ENCODE data around the gene FOXO1. TPM values are rescaled to one million over a fixed set of nuclear protein-coding genes. Genes with fewer than 3 reads are reported as not detected.

Gene FOXO1
- total and polyA plus RNA-seq, 4 experiments from 2014 or later = 35.2 to 72.3 (median 68.2) TPM

DNA sequence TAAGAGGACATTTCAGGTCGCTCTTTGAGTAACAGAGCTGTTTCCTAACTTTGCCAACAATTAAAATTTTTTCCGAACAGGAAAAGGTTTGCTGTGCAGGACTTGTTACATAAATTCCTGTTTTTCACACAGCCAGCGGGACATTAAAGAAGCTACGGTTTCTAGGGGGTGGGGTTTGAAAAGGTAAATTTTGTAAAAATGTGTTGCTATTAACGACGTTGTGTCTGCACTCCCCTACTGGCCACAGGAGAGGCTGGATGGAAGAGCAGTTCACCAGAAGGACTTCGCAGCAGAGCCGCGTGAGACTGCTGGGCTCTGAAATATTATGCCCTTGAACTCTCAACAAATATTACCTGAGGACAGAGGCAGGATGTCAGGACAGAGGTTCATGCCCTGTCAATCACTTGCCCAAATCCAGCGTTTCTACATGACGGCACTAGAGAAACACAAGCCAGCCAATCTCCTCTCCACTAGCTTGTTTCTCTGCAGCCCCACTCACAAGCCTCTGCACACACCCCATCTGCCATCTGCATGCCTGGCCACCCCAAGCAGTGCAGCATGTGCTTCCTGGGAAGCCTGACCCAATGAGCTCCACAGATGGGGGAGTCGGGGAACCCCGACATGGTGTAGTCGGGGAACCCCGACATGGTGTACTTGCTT lies 102.0 kb downstream of the FOXO1 start:
- Mint-ChIP-seq H3K4me3 (peak overlapping the region in 7 of 8 donors; percentile 14 to 77 (median 60)), H3K36me3 (peaks cover 15 to 23% of the 10 kb centered on the region in 2 donors), H3K27ac (peak overlapping the region; percentile 66 to 89 (median 80)), H3K9me3 (no peaks in the 10 kb centered on the region), H3K4me1 (peaks cover 69 to 95% (median 81%) of the 10 kb centered on the region in 4 donors), H3K27me3 (no peaks in the 10 kb centered on the region)
- peaks cover 12% of the 10 kb centered on the region for H3K36me3 ChIP-seq (ENCODE audit: insufficient read depth, low read length)
- H3K9me3 ChIP-seq (ENCODE audit: control insufficient read depth in 1 of 2, low read length in 2 of 2) = no peaks in the 10 kb centered on the region
- POLR2A ChIA-PET (ENCODE audit: partially characterized antibody) = interaction anchor here (0.9 to 3.8 kb wide), 3 partner anchors 100 to 378 kb away, joined by 3 to 15 read pairs (median 3); no protein-coding TSS in a partner anchor
- DNase-seq = peak in 1 of 5 donors; percentile 50
- intact Hi-C loops (cut with micrococcal nuclease) = no loop called here
- H3K27me3 ChIP-seq (ENCODE audit: insufficient read depth, low read length) = no peaks in the 10 kb centered on the region
- peaks cover 79% of the 10 kb centered on the region for H3K4me1 ChIP-seq (ENCODE audit: insufficient read depth, low read length)
- H3K4me3 ChIP-seq (ENCODE audit: low read length in 2 of 2) = no peak overlapping the region
- no peak overlapping the region for H3K27ac ChIP-seq (ENCODE audit: low read depth, low read length)
- CTCF ChIA-PET (ENCODE audit: partially characterized antibody) = interaction anchor here (1.3 kb wide), 1 partner anchor 103 kb away, joined by 4 read pairs; no protein-coding TSS in a partner anchor

DNA sequence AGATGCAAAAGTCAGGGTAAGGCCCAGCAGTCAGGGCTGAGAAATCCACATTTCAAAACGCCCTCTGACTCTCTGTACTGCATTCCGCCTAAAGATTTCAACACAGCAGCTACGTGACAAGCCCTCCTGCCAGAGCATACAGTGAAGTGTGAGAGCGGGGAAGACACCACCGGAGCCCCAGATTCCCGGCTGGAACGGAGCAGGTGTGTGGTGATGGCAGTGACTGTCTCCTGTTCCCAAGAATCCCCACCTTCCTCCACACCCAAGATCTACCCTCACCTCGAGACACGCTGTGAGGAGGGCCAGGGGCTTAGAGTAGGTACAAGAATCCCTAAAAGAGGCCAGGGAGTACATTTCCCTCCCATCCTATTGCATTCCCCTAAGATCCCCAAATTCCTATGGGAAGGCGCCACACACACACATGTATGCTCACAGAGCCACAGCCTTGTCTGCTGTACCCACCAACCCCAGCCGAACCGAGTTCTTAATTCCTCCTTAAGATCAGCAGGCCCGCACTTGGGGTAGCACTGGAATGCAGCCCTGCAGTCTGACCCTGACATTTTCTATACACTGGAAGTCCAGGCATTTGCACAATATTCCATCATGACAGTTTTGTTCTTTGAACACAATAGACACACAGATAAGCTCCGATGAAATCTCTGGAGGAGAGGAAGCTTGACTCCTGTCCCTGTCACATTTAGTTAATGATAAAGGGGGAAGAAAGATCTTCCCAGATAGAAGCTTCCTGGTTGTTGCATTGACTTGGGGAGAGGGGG lies 102.9 kb downstream of the FOXO1 start:
- peaks cover 14% of the 10 kb centered on the region for H3K36me3 ChIP-seq (ENCODE audit: insufficient read depth, low read length)
- Mint-ChIP-seq H3K27ac (peak overlapping the region; percentile 55 to 89 (median 85)), H3K4me1 (peaks cover 67 to 95% (median 81%) of the 10 kb centered on the region in 4 donors), H3K9me3 (no peaks in the 10 kb centered on the region), H3K36me3 (peaks cover 24 to 29% of the 10 kb centered on the region in 2 donors), H3K4me3 (peak overlapping the region in 7 of 8 donors; percentile 29 to 77 (median 51)), H3K27me3 (no peaks in the 10 kb centered on the region)
- no peaks in the 10 kb centered on the region for H3K9me3 ChIP-seq (ENCODE audit: control insufficient read depth in 1 of 2, low read length in 2 of 2)
- no peaks in the 10 kb centered on the region for H3K27me3 ChIP-seq (ENCODE audit: insufficient read depth, low read length)
- no peak for DNase-seq
- CTCF ChIA-PET (ENCODE audit: partially characterized antibody) = no interaction called here
- H3K4me1 ChIP-seq (ENCODE audit: insufficient read depth, low read length) = peaks cover 79% of the 10 kb centered on the region
- intact Hi-C loops (cut with micrococcal nuclease) = no loop called here
- H3K27ac ChIP-seq (ENCODE audit: low read depth, low read length) = no peak overlapping the region
- POLR2A ChIA-PET (ENCODE audit: partially characterized antibody) = interaction anchor here (0.9 to 3.8 kb wide), 3 partner anchors 101 to 377 kb away, joined by 3 to 15 read pairs (median 3); no protein-coding TSS in a partner anchor
- no peak overlapping the region for H3K4me3 ChIP-seq (ENCODE audit: low read length in 2 of 2)

DNA sequence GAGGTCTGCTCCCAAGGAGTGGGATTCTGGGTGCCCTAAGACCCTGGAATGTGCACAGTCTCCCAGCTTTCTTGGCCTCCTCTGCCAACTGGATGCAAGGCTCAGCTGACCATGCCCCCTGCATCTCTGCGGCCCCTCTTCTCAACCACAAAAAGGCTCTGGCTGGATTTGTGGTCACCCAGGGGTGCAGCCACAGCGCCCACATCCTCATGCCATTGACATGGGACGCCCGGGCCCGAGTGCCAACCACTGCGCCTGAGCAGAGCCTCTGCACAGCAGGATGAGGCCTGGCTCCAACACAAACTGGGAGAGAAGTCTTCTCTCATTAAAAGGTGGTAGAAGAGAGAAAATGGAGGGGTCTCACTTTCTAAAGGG lies 103.5 kb downstream of the FOXO1 start:
- peak overlapping the region in 6 of 7 donors; percentile 3 to 87 (median 80) for H3K27ac Mint-ChIP-seq
- no peak overlapping the region for H3K4me3 ChIP-seq (ENCODE audit: low read length in 2 of 2)
- H3K36me3 Mint-ChIP-seq = peaks cover 30 to 31% of the 10 kb centered on the region in 2 donors
- no peak for DNase-seq
- peaks cover 67 to 95% (median 79%) of the 10 kb centered on the region in 4 donors for H3K4me1 Mint-ChIP-seq
- peaks cover 77% of the 10 kb centered on the region for H3K4me1 ChIP-seq (ENCODE audit: insufficient read depth, low read length)
- intact Hi-C loops (cut with micrococcal nuclease) = no loop called here
- H3K27me3 Mint-ChIP-seq = no peaks in the 10 kb centered on the region
- peak overlapping the region in 7 of 8 donors; percentile 32 to 77 (median 53) for H3K4me3 Mint-ChIP-seq
- peaks cover 14% of the 10 kb centered on the region for H3K36me3 ChIP-seq (ENCODE audit: insufficient read depth, low read length)
- H3K27me3 ChIP-seq (ENCODE audit: insufficient read depth, low read length) = no peaks in the 10 kb centered on the region
- H3K9me3 Mint-ChIP-seq = no peaks in the 10 kb centered on the region
- no peaks in the 10 kb centered on the region for H3K9me3 ChIP-seq (ENCODE audit: control insufficient read depth in 1 of 2, low read length in 2 of 2)
- POLR2A ChIA-PET (ENCODE audit: partially characterized antibody) = interaction anchor here (3.8 kb wide), 1 partner anchor 102 kb away, joined by 15 read pairs; no protein-coding TSS in a partner anchor
- CTCF ChIA-PET (ENCODE audit: partially characterized antibody) = no interaction called here
- no peak overlapping the region for H3K27ac ChIP-seq (ENCODE audit: low read depth, low read length)

DNA sequence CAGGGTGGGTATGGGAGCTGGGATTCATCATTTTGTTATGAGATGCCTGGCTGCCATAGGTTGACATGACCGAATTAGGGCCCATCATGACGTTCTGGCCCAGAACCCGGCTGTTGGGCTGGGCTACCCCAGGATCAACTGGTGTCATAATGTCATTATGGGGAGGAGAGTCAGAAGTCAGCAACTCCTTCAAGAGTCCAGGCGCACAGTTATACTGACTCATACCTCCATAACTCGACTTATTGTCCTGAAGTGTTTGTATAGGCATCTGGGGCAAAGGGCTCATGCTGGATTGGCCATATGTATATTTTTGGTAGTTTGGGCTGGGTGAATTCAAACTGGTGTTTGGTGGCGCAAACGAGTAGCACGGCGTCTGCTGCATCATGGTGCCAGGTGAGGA lies 106.5 kb downstream of the FOXO1 start:
- Histone ChIP-seq H3K4me1 (ENCODE audit: insufficient read depth, low read length) (peaks cover 55% of the 10 kb centered on the region), H3K27me3 (ENCODE audit: insufficient read depth, low read length) (no peaks in the 10 kb centered on the region), H3K36me3 (ENCODE audit: insufficient read depth, low read length) (peaks cover 14% of the 10 kb centered on the region), H3K27ac (ENCODE audit: low read depth, low read length) (no peak overlapping the region), H3K9me3 (ENCODE audit: control insufficient read depth in 1 of 2, low read length in 2 of 2) (no peaks in the 10 kb centered on the region), H3K4me3 (ENCODE audit: low read length in 2 of 2) (no peak overlapping the region)
- peaks cover 41 to 51% of the 10 kb centered on the region in 2 donors for H3K36me3 Mint-ChIP-seq
- H3K27ac Mint-ChIP-seq = peak overlapping the region in 2 of 7 donors; percentile 41
- H3K4me3 Mint-ChIP-seq = peak overlapping the region in 2 of 8 donors; percentile 17 to 28
- no peaks in the 10 kb centered on the region for H3K27me3 Mint-ChIP-seq
- no peak for DNase-seq
- ChIA-PET POLR2A (ENCODE audit: partially characterized antibody) (no interaction called here), CTCF (ENCODE audit: partially characterized antibody) (no interaction called here)
- peaks cover 0 to 2% (median 0%) of the 10 kb centered on the region in 8 donors for H3K9me3 Mint-ChIP-seq
- intact Hi-C loops (cut with micrococcal nuclease) = no loop called here
- H3K4me1 Mint-ChIP-seq = peaks cover 61 to 97% (median 73%) of the 10 kb centered on the region in 4 donors

DNA sequence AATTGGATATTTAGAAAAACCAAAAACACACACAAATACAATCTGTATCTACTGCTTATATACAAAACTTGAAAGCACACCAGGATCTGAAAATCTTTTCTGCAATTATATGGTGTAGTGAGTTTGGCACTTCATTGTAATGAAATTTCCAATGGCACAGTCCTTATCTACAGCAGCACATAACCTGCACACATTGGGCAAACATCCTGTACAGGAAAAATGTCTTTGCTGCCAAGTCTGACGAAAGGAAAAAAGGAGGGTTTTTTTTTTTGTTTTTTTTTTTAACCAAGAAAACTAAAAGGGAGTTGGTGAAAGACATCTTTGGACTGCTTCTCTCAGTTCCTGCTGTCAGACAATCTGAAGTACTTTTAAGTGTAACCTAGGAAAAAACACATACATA lies 107.8 kb downstream of the FOXO1 start:
- Mint-ChIP-seq H3K36me3 (peaks cover 41 to 52% of the 10 kb centered on the region in 2 donors), H3K9me3 (peaks cover 0 to 2% (median 0%) of the 10 kb centered on the region in 8 donors), H3K4me3 (peak overlapping the region in 3 of 8 donors; percentile 23 to 51 (median 25)), H3K4me1 (peaks cover 57 to 97% (median 69%) of the 10 kb centered on the region in 4 donors), H3K27me3 (no peaks in the 10 kb centered on the region), H3K27ac (peak overlapping the region in 5 of 7 donors; percentile 29 to 68 (median 53))
- ChIA-PET POLR2A (ENCODE audit: partially characterized antibody) (interaction anchor here (0.6 to 1.2 kb wide), 2 partner anchors 10 to 107 kb away, joined by 3 read pairs; no protein-coding TSS in a partner anchor), CTCF (ENCODE audit: partially characterized antibody) (interaction anchor here (0.9 kb wide), 1 partner anchor 10 kb away, joined by 3 read pairs; no protein-coding TSS in a partner anchor)
- intact Hi-C loops (cut with micrococcal nuclease) = no loop called here
- peaks cover 43% of the 10 kb centered on the region for H3K4me1 ChIP-seq (ENCODE audit: insufficient read depth, low read length)
- H3K4me3 ChIP-seq (ENCODE audit: low read length in 2 of 2) = no peak overlapping the region
- no peak for DNase-seq
- no peak overlapping the region for H3K27ac ChIP-seq (ENCODE audit: low read depth, low read length)
- no peaks in the 10 kb centered on the region for H3K27me3 ChIP-seq (ENCODE audit: insufficient read depth, low read length)
- peaks cover 14% of the 10 kb centered on the region for H3K36me3 ChIP-seq (ENCODE audit: insufficient read depth, low read length)
- H3K9me3 ChIP-seq (ENCODE audit: control insufficient read depth in 1 of 2, low read length in 2 of 2) = no peaks in the 10 kb centered on the region

DNA sequence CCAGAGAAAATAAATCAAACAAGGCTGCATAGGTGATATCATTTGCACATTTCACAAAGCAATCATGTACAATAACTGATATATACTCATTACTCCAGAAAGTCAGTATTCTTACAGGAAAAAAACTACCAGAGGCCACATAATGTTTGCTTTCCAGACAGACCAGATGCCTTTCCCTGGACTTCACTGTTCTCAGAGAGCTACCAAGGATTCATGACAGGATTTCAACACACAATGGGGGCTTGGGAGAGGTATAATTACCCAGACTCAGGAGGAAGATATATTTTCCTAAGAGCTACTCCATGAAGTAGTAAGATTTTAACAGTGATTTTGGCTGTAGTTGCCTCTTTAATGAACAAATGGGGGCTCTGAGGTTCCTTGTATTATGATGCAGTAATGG lies 110.0 kb downstream of the FOXO1 start:
- Mint-ChIP-seq H3K4me1 (peaks cover 48 to 97% (median 66%) of the 10 kb centered on the region in 4 donors), H3K27me3 (no peaks in the 10 kb centered on the region), H3K27ac (peak overlapping the region in 3 of 7 donors; percentile 67 to 85 (median 81)), H3K9me3 (peaks cover 0 to 2% (median 0%) of the 10 kb centered on the region in 8 donors), H3K4me3 (no peak overlapping the region), H3K36me3 (peaks cover 40 to 52% of the 10 kb centered on the region in 2 donors)
- H3K9me3 ChIP-seq (ENCODE audit: control insufficient read depth in 1 of 2, low read length in 2 of 2) = no peaks in the 10 kb centered on the region
- H3K36me3 ChIP-seq (ENCODE audit: insufficient read depth, low read length) = peaks cover 14% of the 10 kb centered on the region
- no peak overlapping the region for H3K4me3 ChIP-seq (ENCODE audit: low read length in 2 of 2)
- no peaks in the 10 kb centered on the region for H3K27me3 ChIP-seq (ENCODE audit: insufficient read depth, low read length)
- ChIA-PET POLR2A (ENCODE audit: partially characterized antibody) (interaction anchor here (0.9 to 1.6 kb wide), 2 partner anchors 9 to 108 kb away, joined by 3 to 4 read pairs; no protein-coding TSS in a partner anchor), CTCF (ENCODE audit: partially characterized antibody) (no interaction called here)
- no peak overlapping the region for H3K27ac ChIP-seq (ENCODE audit: low read depth, low read length)
- intact Hi-C loops (cut with micrococcal nuclease) = no loop called here
- no peak for DNase-seq
- H3K4me1 ChIP-seq (ENCODE audit: insufficient read depth, low read length) = peaks cover 28% of the 10 kb centered on the region

Measured in CD4-positive, alpha-beta memory T cell (primary cell).